Measurements from ENCODE around the gene ARHGAP30.

Gene ARHGAP30

GRCh38 chr1:161106431-161106830 lies 36.7 kb upstream of the ARHGAP30 start:
- H4K20me1 ChIP-seq (ENCODE audit: insufficient read depth) = peaks cover 20% of the 10 kb centered on the region; the same call in 1 of the 2 replicates
- no peak overlapping the region for H3K4me3 ChIP-seq (IDR thresholded peaks at IDR 0.05; ENCODE audit: insufficient read depth, low read depth, low read length)
- H3K27me3 ChIP-seq (ENCODE audit: insufficient read depth, low read depth) = no peaks in the 10 kb centered on the region
- H3K4me1 ChIP-seq (ENCODE audit: low read depth, poor library complexity, severe bottlenecking) = peaks cover 5% of the 10 kb centered on the region
- no peak overlapping the region for H2AFZ ChIP-seq (ENCODE audit: low read depth)
- H3K36me3 ChIP-seq (ENCODE audit: insufficient read depth) = no peaks in the 10 kb centered on the region; the same call in 1 of the 2 replicates
- H3K79me2 ChIP-seq (ENCODE audit: insufficient read depth, low read depth) = peaks cover 88% of the 10 kb centered on the region
- no peak overlapping the region for H3K27ac ChIP-seq
- TF ChIP-seq CTCF (conservative IDR thresholded peaks at IDR 0.05; ENCODE audit: low read depth, low read length) = no peak
- no peak overlapping the region for H3K4me2 ChIP-seq
- no peak overlapping the region for H3K9ac ChIP-seq

- peaks cover 4% of the 10 kb centered on the region; the same call in 1 of the 2 replicates for H4K20me1 ChIP-seq (ENCODE audit: insufficient read depth)
- no peak overlapping the region for H2AFZ ChIP-seq (ENCODE audit: low read depth)
- H3K27me3 ChIP-seq (ENCODE audit: insufficient read depth, low read depth) = no peaks in the 10 kb centered on the region
- H3K4me1 ChIP-seq (ENCODE audit: low read depth, poor library complexity, severe bottlenecking) = peaks cover 21% of the 10 kb centered on the region
- H3K79me2 ChIP-seq (ENCODE audit: insufficient read depth, low read depth) = peaks cover 34% of the 10 kb centered on the region
- H3K4me3 ChIP-seq (IDR thresholded peaks at IDR 0.05; ENCODE audit: insufficient read depth, low read depth, low read length) = no peak overlapping the region
- no peak overlapping the region for H3K9ac ChIP-seq
- H3K36me3 ChIP-seq (ENCODE audit: insufficient read depth) = peaks cover 4% of the 10 kb centered on the region; the same call in 1 of the 2 replicates
- TF ChIP-seq CTCF (conservative IDR thresholded peaks at IDR 0.05; ENCODE audit: low read depth, low read length) = no peak
- no peak overlapping the region for H3K27ac ChIP-seq
- H3K4me2 ChIP-seq = no peak overlapping the region
These were observed 30.9 kb upstream of the ARHGAP30 start for GRCh38 chr1:161100556-161100955.

GRCh38 chr1:161099090-161099802 lies 29.6 kb upstream of the ARHGAP30 start:
- peaks cover 4% of the 10 kb centered on the region; the same call in 1 of the 2 replicates for H4K20me1 ChIP-seq (ENCODE audit: insufficient read depth)
- no peaks in the 10 kb centered on the region for H3K27me3 ChIP-seq (ENCODE audit: insufficient read depth, low read depth)
- peaks cover 16% of the 10 kb centered on the region for H3K4me1 ChIP-seq (ENCODE audit: low read depth, poor library complexity, severe bottlenecking)
- H3K4me3 ChIP-seq (IDR thresholded peaks at IDR 0.05; ENCODE audit: insufficient read depth, low read depth, low read length) = peak overlapping the region; percentile 99
- H3K9ac ChIP-seq = no peak overlapping the region; the same call in 1 of the 2 replicates
- peaks cover 21% of the 10 kb centered on the region; the same call in 1 of the 2 replicates for H3K79me2 ChIP-seq (ENCODE audit: insufficient read depth, low read depth)
- no peak overlapping the region for H3K27ac ChIP-seq
- peak overlapping the region; percentile 97 for H3K4me2 ChIP-seq
- H3K36me3 ChIP-seq (ENCODE audit: insufficient read depth) = peaks cover 4% of the 10 kb centered on the region; the same call in 1 of the 2 replicates
- no peak for TF ChIP-seq CTCF (conservative IDR thresholded peaks at IDR 0.05; ENCODE audit: low read depth, low read length)
- H2AFZ ChIP-seq (ENCODE audit: low read depth) = peak overlapping the region; percentile 90; the same call in 1 of the 2 replicates

- Histone ChIP-seq H2AFZ (ENCODE audit: low read depth) (peak within 1 kb of the TSS; percentile 90), H3K9ac (peak within 1 kb of the TSS; percentile 52), H3K36me3 (ENCODE audit: insufficient read depth) (peaks cover 4% of the 10 kb centered on the region; the same call in 1 of the 2 replicates), H3K4me3 (IDR thresholded peaks at IDR 0.05; ENCODE audit: insufficient read depth, low read depth, low read length) (peak within 1 kb of the TSS; percentile 99), H3K4me2 (peak within 1 kb of the TSS; percentile 97), H4K20me1 (ENCODE audit: insufficient read depth) (no peaks in the 10 kb centered on the region), H3K79me2 (ENCODE audit: insufficient read depth, low read depth) (peaks cover 12% of the 10 kb centered on the region; the same call in 1 of the 2 replicates), H3K27me3 (ENCODE audit: insufficient read depth, low read depth) (no peaks in the 10 kb centered on the region), H3K27ac (peak within 1 kb of the TSS; percentile 68), H3K4me1 (ENCODE audit: low read depth, poor library complexity, severe bottlenecking) (peaks cover 16% of the 10 kb centered on the region)
- TF ChIP-seq CTCF (conservative IDR thresholded peaks at IDR 0.05; ENCODE audit: low read depth, low read length) = no peak
These were observed 28.7 kb upstream of the ARHGAP30 start, which contains the start of gene KLHDC9 for GRCh38 chr1:161098210-161099068. KLHDC9 (plus strand) TSS chr1:161098361; CDS start chr1:161098536, 175 bp downstream.
